Smooth muscle cell (in vitro differentiated cells): ENCODE results near the gene TRAF3IP1. TPM values are rescaled to one million over a fixed set of nuclear protein-coding genes. Genes with fewer than 3 reads are reported as not detected.

Experiments used
- DNase-seq: peaks from one replicate; lab custom pipeline; 2025; ENCODE audit not compliant: unreplicated experiment; lab: John Stamatoyannopoulos, UW
- H2AFZ ChIP-seq: fragments of 200-600 bp; sonication (generic); 2 replicates; pipeline ENCODE4 v1.6.0; 2016; ENCODE audit warnings: antibody characterized with exemption, low read depth, mild to moderate bottlenecking
- H3F3A ChIP-seq: fragments of 200-600 bp; sonication (generic); 2 replicates; pipeline ENCODE4 v1.6.0; 2017; ENCODE audit warnings: antibody characterized with exemption, low read depth
- H3K27ac ChIP-seq: fragments of 200-600 bp; sonication (generic); 2 replicates; pipeline ENCODE4 v1.5.1; 2016; ENCODE audit warnings: low read depth, mild to moderate bottlenecking
- H3K27me3 ChIP-seq: fragments of 200-600 bp; sonication (generic); 2 replicates; pipeline ENCODE4 v1.6.1; 2016; ENCODE audit warnings: low read depth, mild to moderate bottlenecking
- H3K36me3 ChIP-seq: fragments of 200-600 bp; sonication (generic); 2 replicates; pipeline ENCODE4 v1.5.1; 2016; ENCODE audit warnings: low read depth
- H3K4me1 ChIP-seq: fragments of 200-600 bp; sonication (generic); 2 replicates; pipeline ENCODE4 v1.5.1; 2016; ENCODE audit warnings: low read depth
- H3K4me2 ChIP-seq: fragments of 200-600 bp; sonication (generic); 2 replicates; pipeline ENCODE4 v1.6.0; 2016; ENCODE audit warnings: mild to moderate bottlenecking
- H3K4me3 ChIP-seq: fragments of 200-600 bp; sonication (generic); 2 replicates; pipeline ENCODE4 v1.5.1; 2016; ENCODE audit warnings: mild to moderate bottlenecking
- H3K79me2 ChIP-seq: fragments of 200-600 bp; sonication (generic); 2 replicates; pipeline ENCODE4 v1.6.0; 2016; ENCODE audit warnings: low read depth, mild to moderate bottlenecking
- H3K9ac ChIP-seq: fragments of 200-600 bp; sonication (generic); 2 replicates; pipeline ENCODE4 v1.6.0; 2016; ENCODE audit warnings: low read depth
- H3K9me3 ChIP-seq: fragments of 200-600 bp; sonication (generic); replicated peaks from 2 replicates; pipeline ENCODE4 v1.5.1; 2016; ENCODE audit warnings: low read depth
- H4K20me1 ChIP-seq: fragments of 200-600 bp; sonication (generic); 2 replicates; pipeline ENCODE4 v1.6.0; 2016; ENCODE audit warnings: low read depth
- WGBS: methylation state at CpG from one replicate; pipeline ENCODE4 v1.1.7; 2016; ENCODE audit warnings: low lambda C conversion rate; 5-methylcytosine and 5-hydroxymethylcytosine counted together
- polyA plus RNA-seq: library from polyadenylated mRNA; unstranded; fragments of >200 nt; fragmentation: Nextera tagmentation; extraction: Ambion mirVana; gene quantifications from 2 replicates; pipeline ENCODE4 v1.2.1, GENCODE V29; 2016
- total RNA-seq: library from RNA; depleted of rRNA; stranded (reverse); fragments of >200 nt; gene quantifications from 2 replicates; pipeline ENCODE4 v1.2.3, GENCODE V29; 2014
- TF ChIP-seq, protein P1 (sequence below): fragments of 200-600 bp; sonication (generic); IDR thresholded peaks from 2 replicates; pipeline ENCODE4 v1.5.1; 2017; ENCODE audit warnings: borderline replicate concordance, mild to moderate bottlenecking, antibody characterized with exemption; ENCODE audit not compliant: insufficient read depth, poor library complexity, severe bottlenecking

The TRAF3IP1 gene
- total and polyA plus RNA-seq, 2 experiments from 2014 or later, result 5.3 to 7.5 TPM

DNA sequence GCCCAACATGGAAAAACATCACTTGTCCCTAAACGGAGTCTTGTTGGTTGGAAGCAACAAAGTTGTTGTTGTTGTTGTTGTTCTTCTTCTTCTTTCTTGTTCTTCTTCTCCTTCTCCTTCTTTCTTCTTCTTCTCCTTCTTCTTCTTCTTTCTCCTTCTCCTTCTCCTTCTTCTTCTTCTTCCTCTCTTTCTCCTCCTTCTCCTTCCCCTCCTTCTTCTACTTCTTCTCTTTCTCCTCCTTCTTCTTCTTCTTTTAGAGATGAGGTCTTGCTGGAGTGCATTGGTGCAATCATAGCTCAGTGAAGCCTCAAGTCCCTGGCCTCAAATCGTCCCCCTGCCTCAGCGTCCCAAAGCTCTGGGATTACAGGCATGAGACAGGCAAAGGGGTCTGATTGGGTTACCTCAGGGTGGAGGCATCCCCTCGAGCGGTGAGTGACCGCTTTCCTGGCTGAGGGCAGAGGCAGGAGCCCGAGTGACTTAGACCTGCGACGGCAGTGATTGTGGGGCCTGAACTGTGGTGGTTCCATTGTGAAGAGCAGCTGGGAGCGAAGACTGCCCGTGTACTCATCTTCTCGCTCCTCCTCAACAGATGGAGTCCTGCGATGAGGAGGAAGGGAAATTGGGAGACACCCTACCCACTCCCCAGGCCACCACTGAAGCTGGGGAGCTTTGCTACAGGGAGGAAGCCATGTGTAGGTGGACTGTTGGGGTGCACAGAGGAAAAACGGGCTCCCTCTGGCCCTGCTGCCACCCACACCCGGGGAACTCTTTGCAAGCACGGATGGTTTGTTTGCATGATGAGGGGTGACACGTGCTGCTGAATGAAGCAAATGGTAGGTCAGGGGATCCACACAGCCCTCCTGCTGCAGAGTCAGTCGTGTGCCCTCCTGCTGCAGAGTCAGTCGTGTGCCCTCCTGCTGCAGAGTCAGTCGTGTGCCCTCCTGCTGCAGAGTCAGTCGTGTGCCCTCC, 24.9 kb upstream of the TRAF3IP1 start:
- H2AFZ ChIP-seq, result no peak overlapping the region
- H3K4me3 ChIP-seq, result no peak overlapping the region
- no peaks in the 10 kb centered on the region for H3K9me3 ChIP-seq
- TF ChIP-seq, protein P1, sequence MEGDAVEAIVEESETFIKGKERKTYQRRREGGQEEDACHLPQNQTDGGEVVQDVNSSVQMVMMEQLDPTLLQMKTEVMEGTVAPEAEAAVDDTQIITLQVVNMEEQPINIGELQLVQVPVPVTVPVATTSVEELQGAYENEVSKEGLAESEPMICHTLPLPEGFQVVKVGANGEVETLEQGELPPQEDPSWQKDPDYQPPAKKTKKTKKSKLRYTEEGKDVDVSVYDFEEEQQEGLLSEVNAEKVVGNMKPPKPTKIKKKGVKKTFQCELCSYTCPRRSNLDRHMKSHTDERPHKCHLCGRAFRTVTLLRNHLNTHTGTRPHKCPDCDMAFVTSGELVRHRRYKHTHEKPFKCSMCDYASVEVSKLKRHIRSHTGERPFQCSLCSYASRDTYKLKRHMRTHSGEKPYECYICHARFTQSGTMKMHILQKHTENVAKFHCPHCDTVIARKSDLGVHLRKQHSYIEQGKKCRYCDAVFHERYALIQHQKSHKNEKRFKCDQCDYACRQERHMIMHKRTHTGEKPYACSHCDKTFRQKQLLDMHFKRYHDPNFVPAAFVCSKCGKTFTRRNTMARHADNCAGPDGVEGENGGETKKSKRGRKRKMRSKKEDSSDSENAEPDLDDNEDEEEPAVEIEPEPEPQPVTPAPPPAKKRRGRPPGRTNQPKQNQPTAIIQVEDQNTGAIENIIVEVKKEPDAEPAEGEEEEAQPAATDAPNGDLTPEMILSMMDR, result no peak
- no peaks in the 10 kb centered on the region for H3K79me2 ChIP-seq
- no peak for DNase-seq
- no peak overlapping the region for H3K27ac ChIP-seq
- H3K4me2 ChIP-seq, result no peak overlapping the region
- H3K9ac ChIP-seq, result no peak overlapping the region
- no peaks in the 10 kb centered on the region for H4K20me1 ChIP-seq
- no peaks in the 10 kb centered on the region for H3K4me1 ChIP-seq
- H3K36me3 ChIP-seq, result no peaks in the 10 kb centered on the region
- H3K27me3 ChIP-seq, result peaks cover 24% of the 10 kb centered on the region
- H3F3A ChIP-seq, result no peaks in the 10 kb centered on the region
- 82% methylated on average over 21 of the region's 21 CpGs for WGBS

DNA sequence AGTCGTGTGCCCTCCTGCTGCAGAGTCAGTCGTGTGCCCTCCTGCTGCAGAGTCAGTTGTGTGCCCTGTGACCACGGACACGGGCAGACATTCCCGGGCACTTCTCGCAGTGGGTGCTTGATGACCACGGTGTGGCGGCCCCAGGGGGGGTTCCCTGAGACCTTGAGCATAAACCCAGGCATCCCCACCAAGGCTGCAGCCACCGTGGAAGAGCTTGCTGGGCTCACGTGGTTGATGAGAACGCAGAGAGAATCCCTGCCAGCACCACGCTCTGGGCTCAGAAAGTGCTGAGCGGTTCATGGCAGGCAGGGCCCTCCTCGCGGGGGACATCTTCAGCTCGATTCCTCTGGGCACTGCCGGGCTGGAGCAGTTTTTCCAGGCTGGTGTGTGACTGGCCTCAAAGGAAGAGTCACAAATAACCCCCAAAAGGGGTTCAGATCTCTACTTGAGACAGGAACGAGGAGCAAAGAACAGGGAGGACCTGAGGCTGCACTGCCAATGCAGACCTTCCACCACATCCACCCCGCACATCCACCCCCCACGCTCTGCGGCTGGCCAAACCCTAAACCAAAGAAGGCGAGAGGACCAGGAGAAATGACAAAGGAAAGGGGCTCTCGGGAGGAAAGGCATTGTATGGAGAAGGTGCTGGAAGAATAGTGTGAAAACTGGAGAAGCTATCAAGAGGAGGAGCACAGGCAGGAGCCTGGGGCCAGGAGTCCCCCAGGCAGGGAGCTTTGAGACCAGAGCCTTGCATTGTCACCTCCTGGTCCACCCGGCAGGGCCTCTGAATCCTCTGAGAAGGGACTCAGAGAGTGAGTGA, 23.5 kb upstream of the TRAF3IP1 start:
- no peaks in the 10 kb centered on the region for H4K20me1 ChIP-seq
- H3F3A ChIP-seq, result no peaks in the 10 kb centered on the region
- no peak overlapping the region for H3K9ac ChIP-seq
- no peak overlapping the region for H3K27ac ChIP-seq
- DNase-seq, result no peak
- no peaks in the 10 kb centered on the region for H3K9me3 ChIP-seq
- H3K4me3 ChIP-seq, result no peak overlapping the region
- TF ChIP-seq, protein P1, result no peak
- no peaks in the 10 kb centered on the region for H3K4me1 ChIP-seq
- no peaks in the 10 kb centered on the region for H3K79me2 ChIP-seq
- 87% methylated on average over 23 of the region's 24 CpGs for WGBS
- no peak overlapping the region for H2AFZ ChIP-seq
- no peak overlapping the region for H3K4me2 ChIP-seq
- peaks cover 24% of the 10 kb centered on the region for H3K27me3 ChIP-seq
- H3K36me3 ChIP-seq, result no peaks in the 10 kb centered on the region

DNA sequence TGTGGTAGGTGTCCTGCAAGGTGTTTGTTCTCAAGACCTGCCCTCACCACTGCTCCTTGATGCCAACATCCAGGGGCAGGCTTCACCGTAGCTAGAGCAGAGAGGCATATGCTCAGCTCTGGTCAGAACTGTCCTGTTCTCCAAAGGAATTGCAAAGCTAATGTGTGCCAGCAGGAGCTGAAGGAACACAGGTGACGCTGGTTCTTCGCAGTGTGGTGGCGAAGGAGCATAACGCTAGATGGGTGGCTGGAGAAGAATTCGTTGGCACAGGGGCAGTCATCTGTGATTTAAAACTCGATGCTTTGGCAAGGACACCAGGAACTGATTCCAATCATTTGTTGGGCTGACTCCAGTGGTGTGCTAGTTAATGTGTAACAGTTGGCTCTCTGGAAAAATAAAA, 20.5 kb upstream of the TRAF3IP1 start:
- no peak for DNase-seq
- Histone ChIP-seq H3K4me1 (no peaks in the 10 kb centered on the region), H3K4me2 (no peak overlapping the region), H3K9ac (no peak overlapping the region), H3F3A (no peaks in the 10 kb centered on the region), H3K79me2 (no peaks in the 10 kb centered on the region), H4K20me1 (no peaks in the 10 kb centered on the region), H3K9me3 (no peaks in the 10 kb centered on the region), H3K36me3 (no peaks in the 10 kb centered on the region), H3K27me3 (peaks cover 17% of the 10 kb centered on the region), H2AFZ (no peak overlapping the region), H3K27ac (no peak overlapping the region), H3K4me3 (no peak overlapping the region)
- WGBS, result 91% methylated on average over 7 of the region's 7 CpGs
- TF ChIP-seq, protein P1, result no peak
